Measurements from ENCODE around the gene MAN1C1. TPM values are rescaled to one million over a fixed set of nuclear protein-coding genes. Genes with fewer than 3 reads are reported as not detected.

The MAN1C1 gene
- total and polyA plus RNA-seq, 7 donors, result 0.69 to 32.1 (median 12.8) TPM

- no peaks in the 10 kb centered on the region for H3K27me3 ChIP-seq
- no peak overlapping the region for H3K4me3 ChIP-seq
- TF ChIP-seq POLR2AphosphoS5 (IDR thresholded peaks at IDR 0.05), result no peak
- TF ChIP-seq POLR2A (IDR thresholded peaks at IDR 0.05), result no peak
- TF ChIP-seq EP300 (IDR thresholded peaks at IDR 0.05), result no peak
- TF ChIP-seq, protein P1, sequence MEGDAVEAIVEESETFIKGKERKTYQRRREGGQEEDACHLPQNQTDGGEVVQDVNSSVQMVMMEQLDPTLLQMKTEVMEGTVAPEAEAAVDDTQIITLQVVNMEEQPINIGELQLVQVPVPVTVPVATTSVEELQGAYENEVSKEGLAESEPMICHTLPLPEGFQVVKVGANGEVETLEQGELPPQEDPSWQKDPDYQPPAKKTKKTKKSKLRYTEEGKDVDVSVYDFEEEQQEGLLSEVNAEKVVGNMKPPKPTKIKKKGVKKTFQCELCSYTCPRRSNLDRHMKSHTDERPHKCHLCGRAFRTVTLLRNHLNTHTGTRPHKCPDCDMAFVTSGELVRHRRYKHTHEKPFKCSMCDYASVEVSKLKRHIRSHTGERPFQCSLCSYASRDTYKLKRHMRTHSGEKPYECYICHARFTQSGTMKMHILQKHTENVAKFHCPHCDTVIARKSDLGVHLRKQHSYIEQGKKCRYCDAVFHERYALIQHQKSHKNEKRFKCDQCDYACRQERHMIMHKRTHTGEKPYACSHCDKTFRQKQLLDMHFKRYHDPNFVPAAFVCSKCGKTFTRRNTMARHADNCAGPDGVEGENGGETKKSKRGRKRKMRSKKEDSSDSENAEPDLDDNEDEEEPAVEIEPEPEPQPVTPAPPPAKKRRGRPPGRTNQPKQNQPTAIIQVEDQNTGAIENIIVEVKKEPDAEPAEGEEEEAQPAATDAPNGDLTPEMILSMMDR (IDR thresholded peaks at IDR 0.05), result no peak
- peaks cover 0 to 70% (median 43%) of the 10 kb centered on the region in 4 donors for H3K4me1 ChIP-seq
- peak overlapping the region in 3 of 4 donors; percentile 68 to 82 (median 71) for H3K27ac ChIP-seq
- 74 to 84% methylated on average over 9 of the region's 9 CpGs for WGBS, 2 donors
- DNase-seq, result no peak
- no peaks in the 10 kb centered on the region for H3K9me3 ChIP-seq
- intact Hi-C loops (cut with DNase I), result no loop called here
- H3K36me3 ChIP-seq, result no peaks in the 10 kb centered on the region
These were observed 52.5 kb downstream of the MAN1C1 start for GRCh38 chr1:25668931-25669573.

- no peaks in the 10 kb centered on the region for H3K9me3 ChIP-seq
- DNase-seq, result no peak
- TF ChIP-seq EP300 (IDR thresholded peaks at IDR 0.05), result no peak
- TF ChIP-seq, protein P1 (IDR thresholded peaks at IDR 0.05), result no peak
- TF ChIP-seq POLR2AphosphoS5 (IDR thresholded peaks at IDR 0.05), result no peak
- no peak for TF ChIP-seq POLR2A (IDR thresholded peaks at IDR 0.05)
- no peaks in the 10 kb centered on the region for H3K27me3 ChIP-seq
- peak overlapping the region in 2 of 4 donors; percentile 12 to 13 for H3K27ac ChIP-seq
- no peaks in the 10 kb centered on the region for H3K36me3 ChIP-seq
- H3K4me1 ChIP-seq, result peaks cover 0 to 61% (median 33%) of the 10 kb centered on the region in 4 donors
- no peak overlapping the region for H3K4me3 ChIP-seq
- WGBS, 2 donors, result 96% methylated on average over 4 of the region's 4 CpGs
- intact Hi-C loops (cut with DNase I), result no loop called here
These were observed 53.4 kb downstream of the MAN1C1 start for GRCh38 chr1:25669781-25670567.

DNA sequence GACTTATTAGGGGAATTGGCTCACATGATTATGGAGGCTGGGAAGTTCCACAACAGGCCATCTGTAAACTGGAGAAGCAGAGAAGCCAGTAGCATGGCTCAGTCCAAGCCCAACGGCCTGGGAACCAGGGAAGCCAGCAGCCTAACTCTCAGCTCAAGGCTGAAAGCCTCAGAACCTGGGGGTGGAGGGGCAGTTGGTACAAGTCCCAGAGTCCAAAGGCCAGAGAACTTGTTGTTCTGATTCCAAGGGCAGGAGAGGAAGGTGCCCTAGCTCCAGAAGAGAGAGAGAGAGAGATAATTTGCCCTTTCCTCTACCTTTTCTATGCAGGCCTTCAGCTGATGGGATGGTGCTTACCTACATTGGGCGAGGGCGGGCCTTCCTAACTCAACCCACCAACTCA lies 55.3 kb downstream of the MAN1C1 start:
- TF ChIP-seq, protein P1 (IDR thresholded peaks at IDR 0.05), result no peak
- no peak for TF ChIP-seq POLR2AphosphoS5 (IDR thresholded peaks at IDR 0.05)
- no peak for TF ChIP-seq EP300 (IDR thresholded peaks at IDR 0.05)
- no peak for TF ChIP-seq POLR2A (IDR thresholded peaks at IDR 0.05)
- Histone ChIP-seq H3K27me3 (no peaks in the 10 kb centered on the region), H3K4me3 (no peak overlapping the region), H3K36me3 (no peaks in the 10 kb centered on the region), H3K27ac (no peak overlapping the region), H3K4me1 (peaks cover 0 to 51% (median 36%) of the 10 kb centered on the region in 4 donors), H3K9me3 (no peaks in the 10 kb centered on the region)
- DNase-seq, result no peak
- 88 to 93% methylated on average over 3 of the region's 3 CpGs for WGBS, 2 donors
- intact Hi-C loops (cut with DNase I), result no loop called here

- H3K4me1 ChIP-seq, result peaks cover 0 to 41% (median 30%) of the 10 kb centered on the region in 4 donors
- H3K36me3 ChIP-seq, result no peaks in the 10 kb centered on the region
- DNase-seq, result no peak
- H3K9me3 ChIP-seq, result no peaks in the 10 kb centered on the region
- 89 to 92% methylated on average over 13 of the region's 13 CpGs for WGBS, 2 donors
- H3K27ac ChIP-seq, result peak overlapping the region in 1 of 4 donors; percentile 18
- H3K27me3 ChIP-seq, result no peaks in the 10 kb centered on the region
- TF ChIP-seq, protein P1 (IDR thresholded peaks at IDR 0.05), result no peak
- TF ChIP-seq POLR2AphosphoS5 (IDR thresholded peaks at IDR 0.05) (no peak), POLR2A (IDR thresholded peaks at IDR 0.05) (no peak), EP300 (IDR thresholded peaks at IDR 0.05) (no peak)
- intact Hi-C loops (cut with DNase I), result no loop called here
- H3K4me3 ChIP-seq, result no peak overlapping the region
These were observed 56.3 kb downstream of the MAN1C1 start for GRCh38 chr1:25672763-25673409.

Data from sigmoid colon (tissue), 7 donors.